Activated naive CD4-positive, alpha-beta T cell treated with anti-CD3 and anti-CD28 coated beads, Interleukin-2, amount 50 U/mL, for 72 hours (primary cell): ENCODE measurements around the gene SPINK1. TPM values are rescaled to one million over a fixed set of nuclear protein-coding genes. Genes with fewer than 3 reads are reported as not detected.
"Not testable (repeated sequence)": the region's sequence is repeated elsewhere in the genome, so short reads cannot be mapped to it uniquely, and the experiment has no call there.

Experiments used
- ATAC-seq, 2 donors: fragments of 150-1000 bp; cut with Tn5 transposase; 2 replicates each; pipeline ENCODE4 v1.10.0; 2021; ENCODE audit warnings: mild to moderate bottlenecking in 2 of 2, moderate library complexity in 2 of 2
- DNase-seq, 2 donors: peaks; one replicate each; pipeline ENCODE4 v3.0.0; 2021 to 2022; ENCODE audit warnings: low spot score in 2 of 2
- H3K27ac Mint-ChIP-seq, 2 donors: one replicate each; pipeline ENCODE4 v1.8.0; 2022; ENCODE audit warnings: mild to moderate bottlenecking in 2 of 2, mixed read lengths in 2 of 2
- H3K36me3 Mint-ChIP-seq, 2 donors: one replicate each; pipeline ENCODE4 v1.8.0; 2022; ENCODE audit warnings: mixed read lengths in 2 of 2
- H3K9me3 Mint-ChIP-seq, 2 donors: one replicate each; pipeline ENCODE4 v1.8.0; 2022; ENCODE audit warnings: mixed read lengths in 2 of 2
- total RNA-seq, 2 donors: library from RNA; stranded (reverse); gene quantifications; one replicate each; pipeline ENCODE4 v1.2.3, GENCODE V29; 2022

The SPINK1 gene
- total RNA-seq: not detected

- Mint-ChIP-seq H3K36me3 (no peaks in the 10 kb centered on the region), H3K9me3 (no peaks in the 10 kb centered on the region), H3K27ac (no peak within 1 kb of the TSS)
- ATAC-seq (no peak), DNase-seq (no peak)
These were observed at the start of gene SPINK1 for GRCh38 chr5:147831465-147831864. Gene SPINK1 (minus strand): TSS chr5:147831671. CDS start chr5:147831577, 94 bp downstream.

GRCh38 chr5:147880487-147880886, 49.0 kb upstream of the SPINK1 start:
- Mint-ChIP-seq H3K27ac (no peak overlapping the region), H3K9me3 (peaks cover 0 to 4% of the 10 kb centered on the region in 2 donors)
- ATAC-seq: no peak

GRCh38 chr5:147879784-147880183, 48.3 kb upstream of the SPINK1 start:
- Mint-ChIP-seq H3K36me3 (no peaks in the 10 kb centered on the region), H3K9me3 (peaks cover 0 to 4% of the 10 kb centered on the region in 2 donors), H3K27ac (no peak overlapping the region)
- ATAC-seq (no peak), DNase-seq (no peak)

More at GRCh38 chr5:147880487-147880886, 49.0 kb upstream of the SPINK1 start:
- H3K36me3 Mint-ChIP-seq: no peaks in the 10 kb centered on the region
- DNase-seq: no peak

GRCh38 chr5:147878066-147878759, 46.7 kb upstream of the SPINK1 start, which contains the start of gene SCGB3A2:
Gene SCGB3A2 (plus strand): TSS chr5:147878711. CDS start chr5:147878804, 93 bp downstream.
- ATAC-seq: no peak
- Mint-ChIP-seq H3K36me3 (no peaks in the 10 kb centered on the region), H3K27ac (no peak within 1 kb of the TSS), H3K9me3 (peaks cover 0 to 4% of the 10 kb centered on the region in 2 donors)
- DNase-seq: no peak

- peaks cover 0 to 4% of the 10 kb centered on the region in 2 donors for H3K9me3 Mint-ChIP-seq
- ATAC-seq (no peak), DNase-seq (no peak)
- H3K27ac Mint-ChIP-seq: no peak overlapping the region
- H3K36me3 Mint-ChIP-seq: no peaks in the 10 kb centered on the region
These were observed 45.2 kb upstream of the SPINK1 start for GRCh38 chr5:147876626-147877025.

GRCh38 chr5:147876141-147876540, 44.7 kb upstream of the SPINK1 start:
- no peak for ATAC-seq
- Mint-ChIP-seq H3K9me3 (peaks cover 0 to 4% of the 10 kb centered on the region in 2 donors), H3K36me3 (no peaks in the 10 kb centered on the region), H3K27ac (no peak overlapping the region)
- DNase-seq: no peak

- Mint-ChIP-seq H3K36me3 (no peaks in the 10 kb centered on the region), H3K9me3 (no peaks in the 10 kb centered on the region), H3K27ac (no peak overlapping the region)
- DNase-seq (no peak), ATAC-seq (no peak)
These were observed 43.5 kb upstream of the SPINK1 start for GRCh38 chr5:147874910-147875367.

- not testable (repeated sequence) for ATAC-seq, H3K27ac Mint-ChIP-seq, DNase-seq, H3K36me3 Mint-ChIP-seq, H3K9me3 Mint-ChIP-seq
These were observed 42.8 kb upstream of the SPINK1 start for GRCh38 chr5:147874118-147874875.

GRCh38 chr5:147872744-147873435, 41.4 kb upstream of the SPINK1 start:
- not testable (repeated sequence) for H3K27ac Mint-ChIP-seq, H3K9me3 Mint-ChIP-seq, H3K36me3 Mint-ChIP-seq, DNase-seq, ATAC-seq

GRCh38 chr5:147871980-147872549, 40.6 kb upstream of the SPINK1 start:
- H3K36me3 Mint-ChIP-seq, DNase-seq, ATAC-seq, H3K9me3 Mint-ChIP-seq, H3K27ac Mint-ChIP-seq: not testable (repeated sequence)

GRCh38 chr5:147869892-147870291, 38.4 kb upstream of the SPINK1 start:
- not testable (repeated sequence) for ATAC-seq, H3K36me3 Mint-ChIP-seq, H3K27ac Mint-ChIP-seq, H3K9me3 Mint-ChIP-seq, DNase-seq

GRCh38 chr5:147869112-147869511, 37.6 kb upstream of the SPINK1 start:
- DNase-seq (no peak), ATAC-seq (no peak)
- Mint-ChIP-seq H3K27ac (no peak overlapping the region), H3K36me3 (no peaks in the 10 kb centered on the region), H3K9me3 (peaks cover 0 to 6% of the 10 kb centered on the region in 2 donors)

- Mint-ChIP-seq H3K36me3 (no peaks in the 10 kb centered on the region), H3K27ac (no peak overlapping the region), H3K9me3 (peaks cover 0 to 6% of the 10 kb centered on the region in 2 donors)
- DNase-seq (no peak), ATAC-seq (no peak)
These were observed 32.1 kb upstream of the SPINK1 start for GRCh38 chr5:147863454-147864158.

GRCh38 chr5:147860641-147861025, 29.2 kb upstream of the SPINK1 start:
- H3K9me3 Mint-ChIP-seq: no peaks in the 10 kb centered on the region
- no peak overlapping the region for H3K27ac Mint-ChIP-seq
- ATAC-seq: no peak
- no peak for DNase-seq
- no peaks in the 10 kb centered on the region for H3K36me3 Mint-ChIP-seq

GRCh38 chr5:147859962-147860640, 28.6 kb upstream of the SPINK1 start:
- Mint-ChIP-seq H3K9me3 (no peaks in the 10 kb centered on the region), H3K27ac (no peak overlapping the region), H3K36me3 (no peaks in the 10 kb centered on the region)
- no peak for ATAC-seq
- DNase-seq: no peak

- Mint-ChIP-seq H3K27ac (no peak overlapping the region), H3K9me3 (no peaks in the 10 kb centered on the region), H3K36me3 (no peaks in the 10 kb centered on the region)
- DNase-seq: no peak
- ATAC-seq: no peak
These were observed 27.1 kb upstream of the SPINK1 start for GRCh38 chr5:147858565-147858964.
